SH-SY5Y (cell line): ENCODE results near the gene CERT1.

Experiments used
- GATA2 ChIP-seq: IDR thresholded peaks from 2 replicates; pipeline ENCODE4 v1.6.1; 2011; ENCODE audit warnings: mild to moderate bottlenecking, low read depth, low read length
- GATA3 ChIP-seq: IDR thresholded peaks from 2 replicates; pipeline ENCODE4 v1.6.1; 2011; ENCODE audit warnings: low read depth, mild to moderate bottlenecking, low read length, moderate library complexity

Gene CERT1

GRCh38 chr5:75463726-75464125 lies 47.7 kb downstream of the CERT1 start:
- no peak for TF ChIP-seq GATA3
- no peak for TF ChIP-seq GATA2

GRCh38 chr5:75461679-75462078 lies 49.8 kb downstream of the CERT1 start:
- TF ChIP-seq GATA3, result no peak
- no peak for TF ChIP-seq GATA2

DNA sequence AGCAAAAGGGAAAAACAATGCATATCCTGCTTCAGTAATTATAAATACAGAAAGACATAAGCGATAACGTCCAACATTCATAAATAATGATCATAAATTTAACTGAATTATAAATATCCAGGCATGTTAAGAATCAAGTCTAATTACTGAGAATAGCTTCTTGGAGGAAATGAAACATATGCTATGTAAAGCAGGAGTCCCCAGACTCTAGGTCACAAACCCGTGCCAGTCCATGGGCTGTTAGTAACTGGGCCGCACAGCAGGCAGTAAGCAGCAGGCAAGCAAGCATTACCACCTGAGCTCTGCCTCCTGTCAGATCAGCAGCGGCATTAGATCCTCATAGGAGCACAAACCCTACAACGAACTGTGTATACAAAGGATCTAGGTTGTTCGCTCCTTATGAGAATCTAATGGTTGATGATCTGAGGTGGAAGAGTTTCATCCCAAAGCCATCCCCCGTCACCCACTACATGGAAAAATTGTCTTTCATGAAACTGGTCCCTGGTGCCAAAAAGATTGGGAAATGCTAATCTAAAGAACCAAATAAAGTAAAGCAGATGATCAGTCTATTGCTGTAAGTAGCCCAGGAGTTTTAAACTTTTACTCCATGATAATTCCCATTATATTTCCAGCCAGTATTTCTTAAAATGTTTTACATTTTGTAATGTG lies 50.4 kb downstream of the CERT1 start:
- no peak for TF ChIP-seq GATA3
- TF ChIP-seq GATA2, result no peak

GRCh38 chr5:75460532-75460931 lies 50.9 kb downstream of the CERT1 start:
- TF ChIP-seq GATA2 (no peak), GATA3 (no peak)

- TF ChIP-seq GATA3 (no peak), GATA2 (no peak)
Measured at GRCh38 chr5:75457691-75458090, 53.7 kb downstream of the CERT1 start.

- TF ChIP-seq GATA3 (no peak), GATA2 (no peak)
Measured at GRCh38 chr5:75457161-75457560, 54.3 kb downstream of the CERT1 start.

- TF ChIP-seq GATA2 (no peak), GATA3 (no peak)
Measured at GRCh38 chr5:75450069-75450468, 61.4 kb downstream of the CERT1 start.

DNA sequence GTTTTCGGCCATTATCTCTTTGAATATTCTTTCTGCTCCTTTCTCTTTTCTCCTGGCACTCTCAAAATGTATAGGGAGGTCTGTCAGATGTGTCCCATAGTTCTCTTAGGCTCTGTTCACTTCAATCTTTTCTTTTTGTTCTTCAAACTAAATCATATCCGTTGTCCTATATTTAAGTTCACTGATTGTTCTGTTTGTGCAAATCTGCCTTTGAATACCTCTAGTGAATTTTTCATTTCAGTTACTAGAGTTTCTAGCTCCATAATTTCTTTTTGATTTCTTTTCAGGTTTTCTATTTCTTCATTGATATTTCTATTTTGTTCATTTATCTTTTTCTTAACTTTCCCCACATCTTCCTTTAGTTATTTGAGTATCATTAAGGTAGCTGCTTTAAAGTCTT lies 65.4 kb downstream of the CERT1 start:
- TF ChIP-seq GATA2 (no peak), GATA3 (no peak)

- TF ChIP-seq GATA2, result no peak
- no peak for TF ChIP-seq GATA3
Measured at GRCh38 chr5:75441560-75441959, 69.9 kb downstream of the CERT1 start.

DNA sequence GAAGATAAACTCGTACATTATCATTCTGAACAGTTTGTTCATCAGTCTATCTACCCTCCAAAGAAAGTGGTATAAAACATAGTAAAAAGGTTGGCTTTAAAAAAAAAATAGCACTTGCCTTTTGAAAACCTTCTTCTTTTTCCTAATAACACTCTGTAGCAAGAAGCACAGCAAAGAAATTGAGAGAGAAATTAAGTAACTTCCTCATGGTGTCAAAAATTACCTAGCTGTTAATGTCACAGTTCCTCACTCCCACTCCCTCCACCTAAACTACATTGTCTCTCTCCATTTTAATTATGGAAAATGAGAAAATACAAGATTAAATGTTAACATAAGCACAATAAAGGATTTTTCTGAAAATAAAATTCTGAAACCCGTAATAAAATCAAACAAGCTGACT lies 72.2 kb downstream of the CERT1 start:
- TF ChIP-seq GATA3, result no peak
- no peak for TF ChIP-seq GATA2

DNA sequence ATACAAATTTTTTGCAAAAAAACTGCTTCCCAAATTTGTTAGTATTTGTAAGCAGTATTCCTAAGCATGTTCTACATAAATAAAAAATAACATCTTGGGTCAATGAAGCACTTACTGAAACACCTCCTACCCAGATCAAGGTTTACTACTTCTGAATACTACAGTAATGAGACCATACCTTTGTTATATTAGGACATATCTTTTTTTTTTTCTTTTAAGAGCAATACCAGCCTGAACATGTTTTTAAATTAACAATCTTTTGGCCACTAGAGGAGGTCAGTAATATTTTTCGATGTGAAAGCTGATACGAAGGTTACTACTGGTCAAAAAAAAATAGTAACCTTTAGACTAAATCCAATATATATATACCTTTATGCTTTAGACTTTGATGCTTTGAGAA lies 72.7 kb downstream of the CERT1 start:
- TF ChIP-seq GATA3 (no peak), GATA2 (no peak)

DNA sequence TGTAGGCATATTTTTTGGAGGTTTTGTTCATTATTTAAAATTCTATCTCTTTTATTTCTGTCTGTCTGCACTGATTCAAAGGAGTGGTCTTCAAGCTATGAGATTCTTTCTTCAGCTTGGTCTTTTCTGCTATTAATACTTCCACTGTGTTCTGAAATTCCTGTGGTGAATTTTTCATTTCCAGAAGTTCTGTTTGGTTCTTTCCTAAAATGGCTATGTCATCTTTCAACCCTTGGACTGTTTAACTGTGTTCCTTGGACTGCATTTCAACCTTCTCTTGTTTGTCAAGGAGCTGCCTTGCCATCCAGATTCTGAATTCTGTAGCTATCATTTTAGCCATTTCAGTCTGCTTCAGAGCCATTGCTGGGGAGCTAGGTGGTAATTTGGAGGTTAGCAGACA lies 76.3 kb downstream of the CERT1 start:
- TF ChIP-seq GATA2 (no peak), GATA3 (no peak)

DNA sequence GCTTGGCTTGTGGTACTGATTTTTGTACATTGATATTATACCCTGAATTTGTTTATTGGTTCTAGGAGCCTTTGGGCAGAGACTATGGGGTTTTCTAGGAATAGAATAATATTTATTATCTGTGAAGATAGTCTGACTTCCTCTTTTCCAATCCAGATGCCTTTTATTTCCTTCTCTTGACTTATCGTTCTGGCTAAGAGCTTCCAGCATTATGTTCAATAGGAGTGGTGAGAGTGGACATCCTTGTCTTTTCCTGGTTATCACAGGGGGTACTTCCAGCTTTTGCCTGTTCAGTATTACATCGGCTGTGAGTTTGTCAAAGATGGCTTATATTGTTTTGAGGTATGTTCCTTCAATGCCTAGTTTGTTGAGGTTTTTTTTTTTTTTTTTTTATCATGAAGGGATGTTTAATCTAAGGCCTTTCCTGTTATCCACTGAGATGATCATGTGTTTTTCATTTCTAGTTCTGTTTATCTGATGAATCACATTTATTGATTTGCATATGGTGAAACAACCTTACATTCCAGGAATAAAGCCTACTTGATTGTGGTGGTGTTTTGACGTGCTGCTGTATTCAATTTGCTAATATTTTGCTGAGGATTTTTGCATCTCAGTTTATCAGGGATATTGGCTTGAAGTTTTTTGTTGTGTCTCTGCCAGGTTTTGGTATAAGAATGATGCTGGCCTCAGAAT lies 77.5 kb downstream of the CERT1 start:
- TF ChIP-seq GATA3, result no peak
- TF ChIP-seq GATA2, result no peak

DNA sequence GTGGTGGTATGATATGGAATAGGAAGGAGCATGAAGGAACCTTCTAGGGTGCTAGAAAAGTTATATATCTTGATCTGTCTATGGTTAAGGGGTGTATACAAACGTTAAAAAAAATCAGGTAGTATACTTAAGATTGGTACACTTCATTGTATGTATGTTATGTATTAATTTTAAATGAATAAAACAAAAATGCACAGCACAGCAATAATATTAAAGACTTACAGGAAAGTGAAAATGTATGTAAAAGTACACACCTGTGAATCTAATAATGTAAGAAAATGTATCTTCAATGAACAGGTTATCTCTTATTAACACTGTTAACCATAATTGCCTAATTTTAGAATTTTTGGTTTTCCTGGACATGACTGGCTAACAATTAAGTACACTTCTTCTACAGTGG lies 97.2 kb downstream of the CERT1 start:
- TF ChIP-seq GATA3, result no peak
- TF ChIP-seq GATA2, result no peak

DNA sequence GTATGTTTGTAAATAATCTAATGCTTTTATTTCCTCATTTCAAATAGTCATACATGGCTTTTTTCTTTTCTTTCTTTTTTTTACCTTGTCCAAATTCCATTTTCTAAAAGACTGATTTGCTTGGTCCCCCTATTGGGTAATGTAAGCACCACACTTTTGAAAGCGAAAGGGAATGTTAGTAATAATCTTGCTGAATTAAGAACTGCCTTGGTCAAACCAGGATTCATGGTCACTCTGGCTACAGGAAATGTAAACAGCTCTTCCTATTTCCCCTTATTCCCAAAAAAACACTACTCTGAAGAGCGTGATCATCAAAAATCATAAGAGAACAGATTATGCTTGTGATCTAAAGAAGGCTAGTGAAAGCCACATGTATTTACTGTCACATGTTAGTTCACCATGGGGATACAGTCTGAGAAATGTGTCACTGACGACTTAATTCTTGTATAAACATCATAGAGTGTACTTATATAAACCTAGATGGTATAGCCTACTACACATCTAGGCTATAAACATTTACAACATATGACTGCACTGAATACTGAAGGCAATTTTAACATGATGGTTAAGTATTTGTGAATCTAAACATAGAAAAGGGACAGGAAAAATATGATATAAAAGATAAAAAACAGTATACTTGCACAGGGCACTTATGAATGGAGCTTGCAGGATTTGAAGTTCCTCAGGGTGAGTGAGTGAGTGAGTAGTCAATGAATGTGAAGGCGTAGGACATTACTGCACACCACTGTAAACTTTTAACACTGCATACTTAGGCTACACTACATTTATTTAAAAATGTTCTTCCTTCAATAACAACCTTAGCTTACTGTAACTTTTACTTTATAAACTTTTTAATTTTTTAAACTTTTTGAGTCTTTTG lies 99.1 kb downstream of the CERT1 start:
- no peak for TF ChIP-seq GATA2
- TF ChIP-seq GATA3, result no peak

GRCh38 chr5:75405296-75405695 lies 106.1 kb downstream of the CERT1 start:
- no peak for TF ChIP-seq GATA2
- TF ChIP-seq GATA3, result no peak
